K562 (cell line): ENCODE measurements around the gene LECT2. TPM values are rescaled to one million over a fixed set of nuclear protein-coding genes. Genes with fewer than 3 reads are reported as not detected.

ENCODE experiments used
- ATAC-seq: fragments of 200-7000 bp; cut with Tn5 transposase; 3 replicates; pipeline ENCODE4 v1.9.1; 2020; ENCODE audit warnings: moderate library complexity
- BruUV-seq: library from RNA; stranded (reverse); fragments of 400-500 nt; replicated peaks from 2 replicates; lab custom pipeline; 2021; lab: Mats Ljungman, UMichigan
- CTCF ChIA-PET: fragments of 300-600 bp; formaldehyde crosslinking; extraction: SDS; loops from one replicate; lab custom pipeline; 2021; ENCODE audit warnings: low intra/inter-chr PET ratio; lab: Yijun Ruan, JAX
- POLR2A ChIA-PET: fragments of 300-600, 350-650 bp; sonication (Branson Sonifier 250); formaldehyde crosslinking; extraction: SDS; loops from one replicate; lab custom pipeline; 2021; ENCODE audit warnings: antibody characterized with exemption, inconsistent platforms; lab: Yijun Ruan, JAX
- DNase-seq, 4 experiments: peaks; one replicate each; pipeline versions ENCODE4 v3.0.0 to v3.0.0-alpha.2; 2011 to 2018; ENCODE audit warnings: low spot score in 3 of 4, mixed read lengths in 3 of 4; ENCODE audit errors: extremely low read depth in 1 of 4
- FAIRE-seq: peaks from 2 replicates; lab custom pipeline; 2011; peaks lifted over from hg19 to GRCh38; lab: Jason Lieb, UNC
- H2AFZ ChIP-seq: 2 replicates; pipeline ENCODE4 v1.6.0; 2011; ENCODE audit warnings: low read depth, low read length, control low read depth, inconsistent platforms
- H3K27ac ChIP-seq: fragments of 200-600 bp; 3 replicates; pipeline ENCODE4 v1.8.0; 2011; ENCODE audit warnings: low read depth, mild to moderate bottlenecking, control low read depth, inconsistent platforms, low read length, moderate library complexity, mixed read lengths; ENCODE audit errors: extremely low read depth
- H3K27me3 ChIP-seq, 2 experiments: fragments of 300-600 bp in 1 of 2; 2 replicates in 1 of 2; 3 replicates in 1 of 2; pipeline versions ENCODE4 v1.6.0 to v1.8.0; 2011; ENCODE audit warnings: inconsistent platforms in 2 of 2, low read length in 2 of 2, mild to moderate bottlenecking in 1 of 2, mixed read lengths in 1 of 2, moderate library complexity in 1 of 2; ENCODE audit not compliant: control insufficient read depth in 2 of 2, insufficient read depth in 2 of 2
- H3K36me3 ChIP-seq: fragments of 300-600 bp; 3 replicates; pipeline ENCODE4 v1.8.0; 2011; ENCODE audit warnings: mild to moderate bottlenecking, low read length, inconsistent platforms; ENCODE audit not compliant: control insufficient read depth, insufficient read depth
- H3K4me1 ChIP-seq, 2 experiments: fragments of 200-600 bp in 1 of 2; replicated peaks in 1 of 2; 2 replicates in 1 of 2; 3 replicates in 1 of 2; pipeline versions ENCODE4 v1.5.1 to v1.8.0; 2011; ENCODE audit warnings: inconsistent platforms in 2 of 2, low read length in 2 of 2, mild to moderate bottlenecking in 1 of 2, mixed read lengths in 1 of 2, moderate library complexity in 1 of 2; ENCODE audit not compliant: control insufficient read depth in 2 of 2, insufficient read depth in 2 of 2
- H3K4me2 ChIP-seq: 2 replicates; pipeline ENCODE4 v1.6.1; 2011; ENCODE audit warnings: low read length, control low read depth, inconsistent platforms, mixed read lengths; ENCODE audit not compliant: insufficient read depth
- H3K4me3 ChIP-seq: fragments of 200-600 bp; sonication (generic), shearing (Covaris generic); 2 replicates; pipeline ENCODE4 v1.5.1; 2016; ENCODE audit warnings: control low read depth, inconsistent platforms
- H3K79me2 ChIP-seq: fragments of 200-600 bp; 3 replicates; pipeline ENCODE4 v1.8.0; 2011; ENCODE audit warnings: low read length, inconsistent platforms; ENCODE audit not compliant: control insufficient read depth, insufficient read depth
- H3K9ac ChIP-seq, 2 experiments: 2 replicates each; pipeline versions ENCODE4 v1.6.0 to v1.6.1; 2011; ENCODE audit warnings: low read depth in 2 of 2, low read length in 2 of 2, control low read depth in 1 of 2, inconsistent platforms in 1 of 2, mild to moderate bottlenecking in 1 of 2, mixed read lengths in 1 of 2; ENCODE audit not compliant: insufficient read depth in 1 of 2
- H3K9me1 ChIP-seq: one replicate; pipeline ENCODE4 v1.6.0; 2011; ENCODE audit warnings: inconsistent platforms, mild to moderate bottlenecking, low read length, moderate library complexity; ENCODE audit not compliant: control insufficient read depth, insufficient read depth
- H3K9me3 ChIP-seq: replicated peaks from 2 replicates; pipeline ENCODE4 v1.5.1; 2011; ENCODE audit warnings: low read depth, low read length, inconsistent platforms; ENCODE audit not compliant: control insufficient read depth, insufficient read depth
- H4K20me1 ChIP-seq: replicated peaks from 2 replicates; pipeline ENCODE4 v1.6.1; 2011; ENCODE audit warnings: low read length, inconsistent platforms, mixed read lengths; ENCODE audit not compliant: control insufficient read depth, insufficient read depth
- ARHGAP35 ChIP-seq: fragments of 450-650 bp; IDR thresholded peaks from 2 replicates; pipeline ENCODE4 v1.6.1; 2018; ENCODE audit not compliant: partially characterized antibody
- ETV6 ChIP-seq, 3 experiments: fragments of 150-350 bp in 1 of 3; sonication (generic) in 1 of 3; formaldehyde crosslinking in 1 of 3; IDR thresholded peaks; 2 replicates each; pipeline versions ENCODE4 v1.6.1 to v1.8.0; 2014 to 2022; ENCODE audit warnings: borderline replicate concordance in 2 of 3, low read depth in 2 of 3, antibody characterized with exemption in 1 of 3, low read length in 1 of 3, mild to moderate bottlenecking in 1 of 3, missing genetic modification reagents in 1 of 3
- HDAC8 ChIP-seq: fragments of 450-650 bp; IDR thresholded peaks from 2 replicates; pipeline ENCODE4 v1.6.1; 2016; ENCODE audit warnings: mild to moderate bottlenecking, missing genetic modification characterization, moderate library complexity, missing compliant biosample characterization
- ILK ChIP-seq: fragments of 450-650 bp; IDR thresholded peaks from 2 replicates; pipeline ENCODE4 v1.6.1; 2016; ENCODE audit warnings: missing genetic modification characterization, low read depth, mild to moderate bottlenecking, missing compliant biosample characterization, moderate library complexity, borderline replicate concordance
- IRF1 ChIP-seq: sonication (generic); formaldehyde crosslinking; IDR thresholded peaks from 2 replicates; pipeline ENCODE4 v1.8.0; 2022; ENCODE audit warnings: missing genetic modification reagents, mild to moderate bottlenecking, borderline replicate concordance
- MTA3 ChIP-seq: fragments of 450-650 bp; formaldehyde crosslinking; IDR thresholded peaks from 2 replicates; pipeline ENCODE4 v1.6.1; 2017; ENCODE audit warnings: mild to moderate bottlenecking, borderline replicate concordance
- NFATC3 ChIP-seq: fragments of 450-650 bp; IDR thresholded peaks from 2 replicates; pipeline ENCODE4 v1.6.1; 2017; ENCODE audit warnings: mild to moderate bottlenecking
- NFIX ChIP-seq: fragments of 250-450 bp; sonication (Bioruptor Pico); IDR thresholded peaks from 2 replicates; pipeline ENCODE4 v1.4.0; 2020; ENCODE audit warnings: low read depth, mild to moderate bottlenecking, moderate library complexity
- RBM17 ChIP-seq: fragments of 200-400 bp; formaldehyde crosslinking; IDR thresholded peaks from 2 replicates; pipeline ENCODE4 v1.6.1; 2017; ENCODE audit warnings: low read depth, mild to moderate bottlenecking, low read length, borderline replicate concordance
- SRSF9 ChIP-seq: fragments of 200-400 bp; formaldehyde crosslinking; IDR thresholded peaks from 2 replicates; pipeline ENCODE4 v1.6.1; 2017; ENCODE audit warnings: low read depth, low read length, borderline replicate concordance
- ZBTB5 ChIP-seq: fragments of 450-650 bp; IDR thresholded peaks from 2 replicates; pipeline ENCODE4 v1.6.1; 2017; ENCODE audit warnings: antibody characterized with exemption
- ZNF23 ChIP-seq: fragments of 250-450 bp; sonication (Bioruptor Pico); IDR thresholded peaks from 2 replicates; pipeline ENCODE4 v1.4.0; 2020; ENCODE audit warnings: mild to moderate bottlenecking
- ZNF263 ChIP-seq: sonication (generic); formaldehyde crosslinking; IDR thresholded peaks from 2 replicates; pipeline ENCODE4 v1.8.0; 2022; ENCODE audit warnings: mild to moderate bottlenecking, missing genetic modification reagents, borderline replicate concordance
- ZNF280A ChIP-seq: fragments of 450-650 bp; IDR thresholded peaks from 2 replicates; pipeline ENCODE4 v1.6.1; 2018; ENCODE audit warnings: mild to moderate bottlenecking, low read depth; ENCODE audit not compliant: partially characterized antibody
- ZNF449 ChIP-seq: fragments of 250-450 bp; sonication (Bioruptor Pico); IDR thresholded peaks from 2 replicates; pipeline ENCODE4 v1.8.0; 2022; ENCODE audit warnings: moderate library complexity, mild to moderate bottlenecking, inconsistent platforms
- WGBS: fragments of 100-300 bp; shearing (Covaris generic); methylation state at CpG from one replicate; pipeline ENCODE4 v1.1.6; 2016; ENCODE audit warnings: low coverage, mixed read lengths; ENCODE audit not compliant: insufficient coverage; ENCODE audit errors: missing lambda C conversion rate; 5-methylcytosine and 5-hydroxymethylcytosine counted together
- in situ Hi-C: fragments of 300-500 bp; cut with MboI; formaldehyde crosslinking; loops from 4 replicates; pipeline ENCODE4 v1.15.0; 2018; ENCODE audit warnings: inconsistent platforms, mixed read lengths
- intact Hi-C: fragments of 100-400 bp; cut with micrococcal nuclease; formaldehyde crosslinking; loops from 2 replicates; pipeline ENCODE4 v1.14.2; 2022
- polyA plus RNA-seq, 8 experiments: library from polyadenylated mRNA; depleted of rRNA in 4 of 8; stranded (reverse) in 5 of 8; unstranded in 3 of 8; fragments of >200 nt; fragmentation: Nextera tagmentation in 2 of 8; fragmentation: Illumina TruSeq in 1 of 8; extraction: Ambion mirVana in 2 of 8; extraction: Trizol in 1 of 8; gene quantifications; 2 replicates each; pipeline versions ENCODE4 v1.2.1 to v1.2.3, GENCODE V29; 2011 to 2014; ENCODE audit warnings: inconsistent platforms in 1 of 8, missing spikeins in 1 of 8
- total RNA-seq, 7 experiments: library from RNA; depleted of rRNA in 6 of 7; stranded (reverse); fragments of >200 nt in 6 of 7; fragmentation: Illumina TruSeq in 2 of 7; extraction: Trizol in 2 of 7; gene quantifications; 2 replicates each; pipeline versions ENCODE4 v1.2.1 to v1.2.3, GENCODE V29; 2011 to 2021; ENCODE audit warnings: low replicate concordance in 1 of 7

The LECT2 gene
- total and polyA plus RNA-seq, 9 of the 15 experiments (the other 6 are each of a cell fraction or from before 2014, with no cell fraction given) = not detected

- H3K27ac ChIP-seq = no peak overlapping the region
- no peaks in the 10 kb centered on the region for H4K20me1 ChIP-seq
- no peaks in the 10 kb centered on the region for H3K36me3 ChIP-seq
- 4% methylated on average over 3 of the region's 3 CpGs for WGBS
- no peak overlapping the region for H3K4me2 ChIP-seq
- BruUV-seq = no TSS peak
- ChIA-PET CTCF (no interaction called here), POLR2A (no interaction called here)
- FAIRE-seq = peak; percentile 32
- H3K27me3 ChIP-seq = peaks cover 9 to 33% of the 10 kb centered on the region in 2 experiments; a peak in 4 of 5 replicates
- H3K9ac ChIP-seq = no peak overlapping the region
- H3K9me3 ChIP-seq = no peaks in the 10 kb centered on the region
- H2AFZ ChIP-seq = no peak overlapping the region
- no peaks in the 10 kb centered on the region for H3K79me2 ChIP-seq
- H3K4me1 ChIP-seq = no peaks in the 10 kb centered on the region
- intact Hi-C loops = no loop called here
- in situ Hi-C loops = no loop called here
- H3K9me1 ChIP-seq = peaks cover 4% of the 10 kb centered on the region
- DNase-seq = no peak
- ATAC-seq = no peak
- no peak overlapping the region for H3K4me3 ChIP-seq
- TF ChIP-seq ZNF449 = no peak
- no peak for TF ChIP-seq RBM17
- TF ChIP-seq ILK (tag) = no peak
- no peak for TF ChIP-seq SRSF9
- TF ChIP-seq IRF1 = no peak
- no peak for TF ChIP-seq ETV6 (IDR thresholded peaks at IDR 0.05; ENCODE audit: borderline replicate concordance in 1 of 2, low read depth in 2 of 2, low read length in 1 of 2)
- no peak for TF ChIP-seq ETV6 (CRISPR knock-in tag; IDR thresholded peaks at IDR 0.05; ENCODE audit: borderline replicate concordance)
- no peak for TF ChIP-seq ZNF280A
- TF ChIP-seq MTA3 = no peak
- TF ChIP-seq HDAC8 (tag) = no peak
- TF ChIP-seq ZNF263 (CRISPR knock-in tag) = no peak
- no peak for TF ChIP-seq ZBTB5
- no peak for TF ChIP-seq NFATC3
- TF ChIP-seq NFIX (CRISPR knock-in tag) = no peak
- TF ChIP-seq ZNF23 (CRISPR knock-in tag) = no peak
- TF ChIP-seq ARHGAP35 = no peak
Measured at GRCh38 chr5:136004436-136004835, 49.7 kb upstream of the LECT2 start.
